Measurements from ENCODE around the gene CD3E. TPM values are rescaled to one million over a fixed set of nuclear protein-coding genes. Genes with fewer than 3 reads are reported as not detected.

CD3E gene
- total and polyA plus RNA-seq, 8 donors = 0.23 to 2.1 (median 1.2) TPM

DNA sequence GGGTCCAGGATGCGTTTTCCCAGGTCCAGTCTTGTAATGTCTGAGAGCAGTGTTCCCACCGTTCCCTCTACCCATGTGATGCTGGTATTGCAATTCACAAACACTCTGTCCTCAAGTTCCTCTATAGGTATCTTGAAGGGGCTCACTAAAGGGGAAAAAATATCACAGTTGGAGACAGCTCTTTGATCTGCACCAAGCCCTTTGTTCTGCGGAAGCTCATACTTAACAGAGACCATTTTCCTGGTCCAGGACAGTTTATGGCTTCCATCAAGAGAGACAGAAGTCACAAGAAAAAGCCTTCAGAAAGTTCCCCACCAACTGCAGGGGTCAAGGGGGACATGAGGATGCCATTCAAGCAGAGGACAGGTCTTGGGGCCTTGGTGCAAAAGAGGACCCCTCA is 35.9 kb downstream of the CD3E start:
- no peak for FAIRE-seq
- no peak overlapping the region for H3K4me3 ChIP-seq

DNA sequence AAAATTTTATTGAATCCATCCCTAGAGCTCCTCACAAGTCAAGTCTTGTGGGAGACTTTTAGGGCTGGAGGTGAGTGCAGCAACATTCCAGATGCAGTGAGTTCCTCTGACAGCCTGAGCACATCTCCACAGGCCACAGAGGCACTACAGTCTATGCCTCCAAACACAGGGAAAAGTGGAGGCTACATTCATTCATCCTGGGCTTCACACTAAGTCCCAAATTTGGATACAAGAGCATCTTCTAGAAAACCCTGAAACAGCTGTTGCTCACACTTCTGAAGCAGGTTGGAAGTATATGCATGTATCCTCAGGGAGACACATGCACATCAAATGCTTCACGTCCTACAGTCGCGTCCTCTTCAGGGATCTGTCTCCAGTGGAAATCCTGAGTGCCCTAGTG is 36.7 kb downstream of the CD3E start:
- no peaks in the 10 kb centered on the region for H3K36me3 ChIP-seq
- H3K27me3 ChIP-seq = no peaks in the 10 kb centered on the region
- intact Hi-C loops (cut with DNase I) = no loop called here
- no peak for DNase-seq
- no peaks in the 10 kb centered on the region for H3K4me1 ChIP-seq
- FAIRE-seq = no peak
- TF ChIP-seq, protein P1, sequence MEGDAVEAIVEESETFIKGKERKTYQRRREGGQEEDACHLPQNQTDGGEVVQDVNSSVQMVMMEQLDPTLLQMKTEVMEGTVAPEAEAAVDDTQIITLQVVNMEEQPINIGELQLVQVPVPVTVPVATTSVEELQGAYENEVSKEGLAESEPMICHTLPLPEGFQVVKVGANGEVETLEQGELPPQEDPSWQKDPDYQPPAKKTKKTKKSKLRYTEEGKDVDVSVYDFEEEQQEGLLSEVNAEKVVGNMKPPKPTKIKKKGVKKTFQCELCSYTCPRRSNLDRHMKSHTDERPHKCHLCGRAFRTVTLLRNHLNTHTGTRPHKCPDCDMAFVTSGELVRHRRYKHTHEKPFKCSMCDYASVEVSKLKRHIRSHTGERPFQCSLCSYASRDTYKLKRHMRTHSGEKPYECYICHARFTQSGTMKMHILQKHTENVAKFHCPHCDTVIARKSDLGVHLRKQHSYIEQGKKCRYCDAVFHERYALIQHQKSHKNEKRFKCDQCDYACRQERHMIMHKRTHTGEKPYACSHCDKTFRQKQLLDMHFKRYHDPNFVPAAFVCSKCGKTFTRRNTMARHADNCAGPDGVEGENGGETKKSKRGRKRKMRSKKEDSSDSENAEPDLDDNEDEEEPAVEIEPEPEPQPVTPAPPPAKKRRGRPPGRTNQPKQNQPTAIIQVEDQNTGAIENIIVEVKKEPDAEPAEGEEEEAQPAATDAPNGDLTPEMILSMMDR (IDR thresholded peaks at IDR 0.05) = no peak
- H3K4me3 ChIP-seq = no peak overlapping the region
- WGBS, 2 donors = 84 to 89% methylated on average over 3 of the region's 3 CpGs
- H3K27ac ChIP-seq = no peak overlapping the region
- no peak for ATAC-seq
- H3K9me3 ChIP-seq = no peaks in the 10 kb centered on the region

More for the DNA sequence above, 35.9 kb downstream of the CD3E start:
- Histone ChIP-seq H3K27ac (no peak overlapping the region), H3K9me3 (no peaks in the 10 kb centered on the region), H3K27me3 (no peaks in the 10 kb centered on the region), H3K36me3 (no peaks in the 10 kb centered on the region), H3K4me1 (no peaks in the 10 kb centered on the region)
- no peak for ATAC-seq
- intact Hi-C loops (cut with DNase I) = no loop called here
- DNase-seq = no peak
- 76 to 81% methylated on average over 3 of the region's 3 CpGs for WGBS, 2 donors
- TF ChIP-seq, protein P1 (IDR thresholded peaks at IDR 0.05) = no peak

DNA sequence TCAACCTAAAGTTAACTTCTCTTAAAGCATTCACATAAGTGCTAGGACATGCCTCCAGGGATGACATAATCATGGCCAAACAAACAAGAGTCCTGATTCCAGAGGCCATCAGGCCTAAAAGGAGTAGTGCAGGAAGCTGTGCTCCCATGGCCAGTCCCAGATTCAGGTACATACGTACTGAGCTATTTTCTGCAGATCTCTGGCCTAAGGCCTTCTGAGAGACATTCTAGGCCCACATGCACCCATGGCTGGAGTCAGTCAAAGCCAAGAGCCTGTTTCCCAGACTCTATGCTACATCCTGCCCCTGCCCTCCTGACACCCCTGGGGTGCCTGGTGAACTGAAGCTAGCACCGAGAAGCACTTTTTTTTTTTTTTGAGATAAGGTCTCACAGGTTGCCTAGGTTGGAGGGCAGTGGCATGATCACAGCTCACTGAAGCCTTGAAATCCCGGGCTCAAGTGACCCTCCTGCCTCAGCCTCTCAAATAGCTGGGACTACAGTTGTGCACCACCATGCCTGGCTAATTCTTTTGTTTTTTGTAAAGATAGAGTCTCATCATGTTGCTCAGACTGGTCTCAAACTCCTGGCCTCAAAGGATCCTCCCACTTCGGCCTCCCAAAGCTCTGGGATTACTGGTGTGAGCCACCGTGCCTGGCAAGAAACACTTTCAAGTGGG is 37.4 kb downstream of the CD3E start:
- WGBS, 2 donors = 76 to 82% methylated on average over 5 of the region's 5 CpGs
- Histone ChIP-seq H3K27me3 (no peaks in the 10 kb centered on the region), H3K27ac (no peak overlapping the region), H3K9me3 (no peaks in the 10 kb centered on the region), H3K36me3 (no peaks in the 10 kb centered on the region), H3K4me3 (no peak overlapping the region), H3K4me1 (no peaks in the 10 kb centered on the region)
- TF ChIP-seq, protein P1 (IDR thresholded peaks at IDR 0.05) = no peak
- ATAC-seq (no peak), DNase-seq (no peak), FAIRE-seq (no peak)
- intact Hi-C loops (cut with DNase I) = no loop called here

DNA sequence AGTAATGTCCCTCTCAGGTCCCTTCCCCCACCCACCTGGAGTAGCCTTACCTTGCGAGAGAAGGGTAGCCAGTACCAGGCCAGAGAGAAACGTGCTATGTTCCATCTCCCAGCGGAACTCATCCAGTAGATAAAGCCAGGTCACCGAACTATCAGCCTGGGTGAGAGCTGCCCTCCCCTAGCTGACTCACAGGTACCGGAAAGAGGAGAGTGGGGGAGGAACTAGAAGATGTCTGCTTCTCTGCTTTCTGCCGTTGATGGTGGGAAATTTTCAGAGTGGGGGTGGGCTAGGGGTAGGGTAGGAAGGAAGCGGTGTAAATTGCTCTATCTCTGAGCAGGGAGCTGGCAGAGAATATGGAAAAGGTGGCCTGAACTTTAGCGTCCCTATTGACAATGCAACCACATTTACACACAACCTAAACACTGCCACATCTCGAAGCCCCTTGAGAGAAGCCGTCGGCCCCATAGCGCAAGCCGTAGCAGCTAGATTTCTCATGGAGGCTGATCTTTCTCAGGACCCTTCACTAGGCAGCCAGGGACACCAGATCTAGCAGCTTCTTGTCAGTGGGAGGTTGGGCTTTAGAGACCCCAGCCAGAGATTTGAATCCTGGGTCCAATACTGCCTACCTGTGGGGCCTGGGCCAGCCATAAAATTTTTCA is 38.1 kb downstream of the CD3E start, which contains the start of gene CD3D:
Gene CD3D (minus strand): TSS at position 203 of the 659 bp plus-strand sequence. CDS start 98 bp downstream, at position 105.
- no peak for ATAC-seq
- TF ChIP-seq, protein P1 (IDR thresholded peaks at IDR 0.05) = no peak
- Histone ChIP-seq H3K36me3 (no peaks in the 10 kb centered on the region), H3K27me3 (no peaks in the 10 kb centered on the region), H3K27ac (no peak within 1 kb of the TSS), H3K9me3 (no peaks in the 10 kb centered on the region), H3K4me1 (no peaks in the 10 kb centered on the region), H3K4me3 (no peak within 1 kb of the TSS)
- DNase-seq = no peak
- no peak for FAIRE-seq
- 71 to 76% methylated on average over 13 of the region's 13 CpGs for WGBS, 2 donors
- intact Hi-C loops (cut with DNase I) = no loop called here

DNA sequence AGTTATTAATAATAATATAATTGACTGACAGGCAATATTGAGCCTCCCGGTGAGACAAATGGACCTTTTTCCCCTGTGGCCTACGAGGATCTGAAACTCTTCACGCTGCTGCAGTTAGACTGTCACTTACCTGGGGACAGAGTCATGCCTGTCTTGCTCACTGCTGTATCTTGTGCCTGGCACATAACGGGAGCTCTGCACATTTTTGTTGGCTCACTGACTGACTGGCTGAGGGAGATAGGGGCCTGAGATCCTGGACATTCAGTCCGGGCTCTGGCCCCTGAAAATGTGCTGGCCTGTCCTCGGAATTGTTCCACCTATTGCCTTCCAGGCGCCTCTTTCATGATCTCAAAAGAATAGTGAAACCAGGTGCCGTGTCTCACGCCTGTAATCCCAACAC is 38.7 kb downstream of the CD3E start:
- Histone ChIP-seq H3K36me3 (no peaks in the 10 kb centered on the region), H3K9me3 (no peaks in the 10 kb centered on the region), H3K4me1 (no peaks in the 10 kb centered on the region), H3K27me3 (no peaks in the 10 kb centered on the region), H3K4me3 (no peak overlapping the region), H3K27ac (no peak overlapping the region)
- ATAC-seq (no peak), DNase-seq (no peak), FAIRE-seq (no peak)
- intact Hi-C loops (cut with DNase I) = no loop called here
- TF ChIP-seq, protein P1 (IDR thresholded peaks at IDR 0.05) = no peak
- 73 to 78% methylated on average over 9 of the region's 9 CpGs for WGBS, 2 donors

Data from pancreas (tissue), 10 donors.